ENCODE results near the gene IER5L. TPM values are rescaled to one million over a fixed set of nuclear protein-coding genes. Genes with fewer than 3 reads are reported as not detected.

IER5L gene
- total RNA-seq, 2 experiments from 2014 or later: 1.1 to 1.6 TPM

- no peak for DNase-seq
- Mint-ChIP-seq H3K27me3 (ENCODE audit: low read depth) (no peaks in the 10 kb centered on the region), H3K9me3 (no peaks in the 10 kb centered on the region), H3K4me3 (no peak overlapping the region), H3K27ac (no peak overlapping the region), H3K4me1 (ENCODE audit: low read depth) (no peaks in the 10 kb centered on the region), H3K36me3 (ENCODE audit: low read depth) (no peaks in the 10 kb centered on the region)
- CTCF ChIA-PET: interaction anchor here (0.6 kb wide), 1 partner anchor 408 kb away, joined by 3 read pairs; no protein-coding TSS in a partner anchor
- intact Hi-C loops (cut with micrococcal nuclease): no loop called here
Observed at GRCh38 chr9:129185402-129185801, 7.3 kb upstream of the IER5L start.

DNA sequence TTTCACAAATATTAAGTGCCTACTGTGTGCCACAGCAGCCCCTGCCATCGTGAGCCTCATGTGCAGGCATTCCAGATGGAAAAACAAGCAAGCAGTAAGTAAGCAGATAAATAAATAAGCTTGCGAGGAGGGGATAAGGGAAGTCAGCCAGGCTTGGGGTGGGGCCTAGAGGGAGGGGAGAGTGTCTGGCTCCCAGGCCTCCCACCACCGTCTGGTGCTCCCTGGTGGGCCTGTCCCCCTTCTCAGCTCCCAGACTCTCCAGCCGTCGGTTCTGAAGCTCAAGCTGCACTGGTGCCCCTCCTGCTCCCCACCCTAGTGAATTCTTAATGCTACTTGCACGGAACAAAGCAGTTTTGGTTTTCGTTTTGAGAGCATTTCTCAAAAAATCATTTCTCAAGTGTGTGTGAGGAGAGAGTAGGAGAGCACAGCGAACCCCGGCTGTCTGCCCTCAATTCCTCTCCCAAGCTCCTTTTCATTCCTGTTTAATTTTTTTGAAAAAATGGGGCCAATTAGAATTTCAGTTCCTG, 6.6 kb upstream of the IER5L start:
- intact Hi-C loops (cut with micrococcal nuclease): no loop called here
- CTCF ChIA-PET: interaction anchor here (0.6 to 1.5 kb wide), 5 partner anchors 42 to 426 kb away, joined by 3 to 6 read pairs (median 4); no protein-coding TSS in a partner anchor
- H3K27me3 Mint-ChIP-seq (ENCODE audit: low read depth): no peaks in the 10 kb centered on the region
- H3K4me3 Mint-ChIP-seq: no peak overlapping the region
- DNase-seq: no peak
- no peaks in the 10 kb centered on the region for H3K36me3 Mint-ChIP-seq (ENCODE audit: low read depth)
- H3K27ac Mint-ChIP-seq: no peak overlapping the region
- no peaks in the 10 kb centered on the region for H3K4me1 Mint-ChIP-seq (ENCODE audit: low read depth)
- H3K9me3 Mint-ChIP-seq: no peaks in the 10 kb centered on the region

DNA sequence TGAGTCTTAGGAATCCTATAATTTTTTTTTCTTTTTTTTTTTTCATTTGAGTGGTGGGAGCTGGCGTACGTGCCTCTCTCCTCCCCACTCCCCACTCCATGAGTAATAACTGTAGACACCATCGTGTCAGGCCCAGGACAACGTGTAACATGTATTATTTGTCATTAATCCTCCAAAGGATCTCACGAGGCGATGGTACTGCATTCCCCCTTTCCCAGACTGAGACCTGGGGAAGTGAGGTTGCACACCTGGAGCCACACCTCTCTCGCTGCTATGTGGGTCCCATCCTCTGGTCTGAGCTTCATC, 6.1 kb upstream of the IER5L start:
- intact Hi-C loops (cut with micrococcal nuclease): no loop called here
- Mint-ChIP-seq H3K4me3 (no peak overlapping the region), H3K27me3 (ENCODE audit: low read depth) (no peaks in the 10 kb centered on the region), H3K27ac (no peak overlapping the region), H3K4me1 (ENCODE audit: low read depth) (no peaks in the 10 kb centered on the region), H3K9me3 (no peaks in the 10 kb centered on the region), H3K36me3 (ENCODE audit: low read depth) (no peaks in the 10 kb centered on the region)
- CTCF ChIA-PET: interaction anchor here (0.7 to 1.5 kb wide), 2 partner anchors 42 to 427 kb away, joined by 3 to 5 read pairs; no protein-coding TSS in a partner anchor
- DNase-seq: no peak

GRCh38 chr9:129183495-129184218, 5.6 kb upstream of the IER5L start:
- intact Hi-C loops (cut with micrococcal nuclease): no loop called here
- H3K9me3 Mint-ChIP-seq: no peaks in the 10 kb centered on the region
- CTCF ChIA-PET: interaction anchor here (0.7 to 1.5 kb wide), 4 partner anchors 41 to 440 kb away, joined by 3 to 5 read pairs (median 3); partner anchors contain the start of gene C9orf50
- no peaks in the 10 kb centered on the region for H3K36me3 Mint-ChIP-seq (ENCODE audit: low read depth)
- H3K4me1 Mint-ChIP-seq (ENCODE audit: low read depth): no peaks in the 10 kb centered on the region
- no peak overlapping the region for H3K27ac Mint-ChIP-seq
- H3K4me3 Mint-ChIP-seq: no peak overlapping the region
- H3K27me3 Mint-ChIP-seq (ENCODE audit: low read depth): no peaks in the 10 kb centered on the region
- DNase-seq: no peak

- intact Hi-C loops (cut with micrococcal nuclease): no loop called here
- Mint-ChIP-seq H3K36me3 (ENCODE audit: low read depth) (no peaks in the 10 kb centered on the region), H3K4me1 (ENCODE audit: low read depth) (no peaks in the 10 kb centered on the region), H3K9me3 (no peaks in the 10 kb centered on the region), H3K27me3 (ENCODE audit: low read depth) (no peaks in the 10 kb centered on the region), H3K27ac (no peak overlapping the region), H3K4me3 (no peak overlapping the region)
- CTCF ChIA-PET: interaction anchor here (0.6 to 0.9 kb wide), 4 partner anchors 138 to 441 kb away, joined by 3 to 12 read pairs (median 3); partner anchors contain the start of gene C9orf50
- DNase-seq: no peak
Observed at GRCh38 chr9:129182625-129183494, 4.8 kb upstream of the IER5L start.

DNA sequence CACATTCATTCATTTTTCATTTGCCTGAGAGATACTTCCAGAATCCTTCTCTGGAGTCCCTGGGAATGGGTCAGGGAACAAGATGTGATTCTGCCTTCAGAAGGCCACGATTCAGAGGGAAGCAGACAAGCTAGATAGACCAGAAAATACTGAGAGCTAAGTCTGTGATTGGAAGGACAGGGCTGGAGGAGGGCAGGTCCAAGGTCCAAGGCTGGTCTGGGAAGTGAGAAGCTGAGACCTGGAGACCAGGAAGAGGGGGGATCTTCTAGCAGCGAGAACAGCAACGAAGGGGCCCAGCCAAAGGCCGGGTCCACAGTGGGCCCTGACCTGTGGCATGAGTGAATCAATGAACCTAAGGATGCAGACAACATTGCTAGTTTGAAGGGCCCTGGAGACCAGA, 4.1 kb upstream of the IER5L start:
- intact Hi-C loops (cut with micrococcal nuclease): no loop called here
- no peaks in the 10 kb centered on the region for H3K9me3 Mint-ChIP-seq
- H3K27ac Mint-ChIP-seq: no peak overlapping the region
- DNase-seq: no peak
- CTCF ChIA-PET: interaction anchor here (0.7 kb wide), 1 partner anchor 388 kb away, joined by 3 read pairs; no protein-coding TSS in a partner anchor
- H3K36me3 Mint-ChIP-seq (ENCODE audit: low read depth): no peaks in the 10 kb centered on the region
- no peaks in the 10 kb centered on the region for H3K4me1 Mint-ChIP-seq (ENCODE audit: low read depth)
- H3K4me3 Mint-ChIP-seq: no peak overlapping the region
- H3K27me3 Mint-ChIP-seq (ENCODE audit: low read depth): no peaks in the 10 kb centered on the region

GRCh38 chr9:129181246-129181645, 3.2 kb upstream of the IER5L start:
- CTCF ChIA-PET: no interaction called here
- H3K27ac Mint-ChIP-seq: no peak overlapping the region
- intact Hi-C loops (cut with micrococcal nuclease): no loop called here
- H3K9me3 Mint-ChIP-seq: no peaks in the 10 kb centered on the region
- no peak for DNase-seq
- no peaks in the 10 kb centered on the region for H3K27me3 Mint-ChIP-seq (ENCODE audit: low read depth)
- H3K4me1 Mint-ChIP-seq (ENCODE audit: low read depth): no peaks in the 10 kb centered on the region
- no peaks in the 10 kb centered on the region for H3K36me3 Mint-ChIP-seq (ENCODE audit: low read depth)
- no peak overlapping the region for H3K4me3 Mint-ChIP-seq

- intact Hi-C loops (cut with micrococcal nuclease): loop anchor here (1.0 to 5.0 kb wide), 3 partner anchors 24 to 159 kb away; no protein-coding TSS in a partner anchor
- peaks cover 8% of the 10 kb centered on the region for H3K4me1 Mint-ChIP-seq (ENCODE audit: low read depth)
- H3K27me3 Mint-ChIP-seq (ENCODE audit: low read depth): no peaks in the 10 kb centered on the region
- DNase-seq: no peak
- H3K4me3 Mint-ChIP-seq: peak overlapping the region; percentile 38
- no peak overlapping the region for H3K27ac Mint-ChIP-seq
- CTCF ChIA-PET: interaction anchor here (0.6 to 1.5 kb wide), 10 partner anchors 12 to 482 kb away, joined by 3 to 8 read pairs (median 3); partner anchors contain the start of gene NTMT1
- no peaks in the 10 kb centered on the region for H3K36me3 Mint-ChIP-seq (ENCODE audit: low read depth)
- no peaks in the 10 kb centered on the region for H3K9me3 Mint-ChIP-seq
Observed at GRCh38 chr9:129178568-129179382, 714 bp upstream of the IER5L start.

DNA sequence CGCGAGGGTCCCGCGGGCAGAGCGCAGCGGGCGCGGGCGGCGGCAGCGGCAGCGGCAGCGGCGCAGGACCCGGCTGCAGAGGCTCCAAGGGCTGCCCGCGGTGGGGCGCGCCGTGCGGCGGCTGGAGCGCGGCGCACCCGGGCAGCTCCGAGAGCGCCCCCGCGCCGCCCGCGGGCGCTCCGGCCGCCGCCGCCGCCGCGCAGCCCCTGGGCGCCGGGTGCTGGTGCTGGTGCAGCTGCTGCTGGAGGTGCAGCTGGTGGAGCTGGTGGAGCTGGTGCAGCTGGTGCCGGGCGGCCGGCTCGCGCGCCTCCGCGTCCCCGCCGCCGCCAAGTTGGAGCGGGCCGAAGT, 644 bp downstream of the IER5L start:
- Mint-ChIP-seq H3K36me3 (ENCODE audit: low read depth) (no peaks in the 10 kb centered on the region), H3K4me1 (ENCODE audit: low read depth) (peaks cover 8% of the 10 kb centered on the region), H3K27me3 (ENCODE audit: low read depth) (no peaks in the 10 kb centered on the region), H3K9me3 (no peaks in the 10 kb centered on the region), H3K27ac (no peak overlapping the region), H3K4me3 (peak overlapping the region; percentile 87)
- intact Hi-C loops (cut with micrococcal nuclease): loop anchor here (5.0 kb wide), 1 partner anchor 160 kb away; no protein-coding TSS in a partner anchor
- CTCF ChIA-PET: interaction anchor here (0.5 to 1.5 kb wide), 9 partner anchors 9 to 448 kb away, joined by 3 to 8 read pairs (median 4); partner anchors contain the start of gene NTMT1
- no peak for DNase-seq

- Mint-ChIP-seq H3K9me3 (no peaks in the 10 kb centered on the region), H3K4me1 (ENCODE audit: low read depth) (peaks cover 8% of the 10 kb centered on the region), H3K36me3 (ENCODE audit: low read depth) (no peaks in the 10 kb centered on the region), H3K27me3 (ENCODE audit: low read depth) (no peaks in the 10 kb centered on the region), H3K27ac (no peak overlapping the region), H3K4me3 (peak overlapping the region; percentile 77)
- CTCF ChIA-PET: interaction anchor here (0.5 to 1.5 kb wide), 6 partner anchors 9 to 448 kb away, joined by 3 to 8 read pairs (median 4); no protein-coding TSS in a partner anchor
- DNase-seq: no peak
- intact Hi-C loops (cut with micrococcal nuclease): loop anchor here (1.0 to 5.0 kb wide), 6 partner anchors 38 to 447 kb away; no protein-coding TSS in a partner anchor
Observed at GRCh38 chr9:129176701-129177442, 1.2 kb downstream of the IER5L start.
